ENCODE data around the gene H1-8.
"Not testable (repeated sequence)": the region's sequence is repeated elsewhere in the genome, so short reads cannot be mapped to it uniquely, and the experiment has no call there.

Gene H1-8

DNA sequence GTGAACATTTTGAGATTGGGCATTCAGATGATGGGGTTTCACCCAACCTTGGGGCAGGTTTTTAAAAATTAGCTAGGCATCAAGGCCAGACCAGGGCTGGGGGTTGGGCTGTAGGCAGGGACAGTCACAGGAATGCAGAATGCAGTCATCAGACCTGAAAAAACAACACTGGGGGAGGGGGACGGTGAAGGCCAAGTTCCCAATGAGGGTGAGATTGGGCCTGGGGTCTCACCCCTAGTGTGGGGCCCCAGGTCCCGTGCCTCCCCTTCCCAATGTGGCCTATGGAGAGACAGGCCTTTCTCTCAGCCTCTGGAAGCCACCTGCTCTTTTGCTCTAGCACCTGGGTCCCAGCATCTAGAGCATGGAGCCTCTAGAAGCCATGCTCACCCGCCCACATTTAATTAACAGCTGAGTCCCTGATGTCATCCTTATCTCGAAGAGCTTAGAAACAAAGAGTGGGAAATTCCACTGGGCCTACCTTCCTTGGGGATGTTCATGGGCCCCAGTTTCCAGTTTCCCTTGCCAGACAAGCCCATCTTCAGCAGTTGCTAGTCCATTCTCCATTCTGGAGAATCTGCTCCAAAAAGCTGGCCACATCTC lies 8.4 kb upstream of the H1-8 start:
- no peak for DNase-seq

DNA sequence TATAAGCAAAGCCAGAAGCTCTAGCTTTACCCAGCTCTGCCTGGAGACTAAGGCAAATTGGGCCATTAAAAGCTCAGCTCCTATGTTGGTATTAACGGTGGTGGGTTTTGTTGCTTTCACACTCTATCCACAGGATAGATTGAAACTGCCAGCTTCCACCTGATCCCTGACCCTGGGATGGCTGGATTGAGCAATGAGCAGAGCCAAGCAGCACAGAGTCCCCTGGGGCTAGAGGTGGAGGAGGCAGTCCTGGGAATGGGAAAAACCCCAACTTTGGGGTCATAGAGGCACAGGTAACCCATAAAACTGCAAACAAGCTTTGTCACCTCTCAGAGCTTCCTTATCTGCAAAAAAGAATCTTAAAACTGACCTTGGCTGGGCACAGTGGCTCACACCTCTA lies 7.9 kb upstream of the H1-8 start:
- DNase-seq = no peak

DNA sequence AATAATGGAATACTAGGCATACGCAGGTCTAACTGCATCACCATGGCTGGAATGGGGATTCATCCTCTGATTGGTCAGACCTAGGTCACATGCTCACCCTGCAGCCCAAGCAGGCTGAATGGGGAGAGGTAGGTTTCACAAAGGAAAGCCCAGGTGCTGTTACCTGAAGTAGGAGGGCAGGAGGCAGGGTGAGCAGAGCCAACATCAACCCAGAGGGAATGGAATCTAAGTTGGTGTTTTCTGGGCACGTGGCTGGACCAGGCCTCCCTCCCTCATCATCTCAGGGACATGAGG lies 6.7 kb upstream of the H1-8 start:
- DNase-seq = no peak

DNA sequence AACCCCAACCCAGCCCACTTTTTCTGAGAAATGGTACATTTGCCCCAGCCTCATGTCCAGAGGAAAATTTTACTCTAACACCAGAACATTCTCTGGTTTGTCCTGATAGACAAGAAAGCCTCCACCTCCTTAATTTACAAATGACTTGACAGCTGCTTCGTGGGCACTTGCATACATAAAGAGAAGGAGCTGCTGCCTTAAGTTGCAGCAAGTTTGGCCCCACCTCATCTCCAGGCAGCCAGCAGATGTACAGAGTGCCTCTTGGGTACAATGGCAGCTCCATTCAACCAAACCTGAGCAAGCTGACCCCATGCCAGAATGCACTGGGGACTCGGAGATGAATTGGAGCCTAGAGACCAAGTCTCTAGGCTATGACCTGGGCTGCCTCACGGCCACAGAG lies 6.2 kb upstream of the H1-8 start:
- DNase-seq = no peak

DNA sequence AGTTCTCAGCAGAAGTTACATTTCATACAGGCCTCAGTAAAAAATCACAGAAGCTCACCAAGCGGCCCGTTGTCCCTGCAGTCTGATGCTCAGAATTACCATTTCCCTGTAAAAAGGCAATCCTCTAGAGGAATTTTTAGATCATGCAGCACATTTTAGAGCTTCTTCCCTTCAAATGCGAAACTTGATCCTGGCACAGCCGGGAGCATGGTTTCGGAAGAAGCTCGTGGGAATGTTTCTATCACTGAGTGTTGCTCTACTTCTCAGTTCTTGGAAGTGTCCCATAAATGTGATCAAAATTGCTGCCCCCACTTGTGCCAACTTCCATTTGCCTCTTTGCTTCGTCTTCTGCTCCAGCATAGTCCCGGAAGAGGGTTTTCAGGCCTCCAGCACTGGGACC lies 3.8 kb upstream of the H1-8 start:
- DNase-seq = no peak

DNA sequence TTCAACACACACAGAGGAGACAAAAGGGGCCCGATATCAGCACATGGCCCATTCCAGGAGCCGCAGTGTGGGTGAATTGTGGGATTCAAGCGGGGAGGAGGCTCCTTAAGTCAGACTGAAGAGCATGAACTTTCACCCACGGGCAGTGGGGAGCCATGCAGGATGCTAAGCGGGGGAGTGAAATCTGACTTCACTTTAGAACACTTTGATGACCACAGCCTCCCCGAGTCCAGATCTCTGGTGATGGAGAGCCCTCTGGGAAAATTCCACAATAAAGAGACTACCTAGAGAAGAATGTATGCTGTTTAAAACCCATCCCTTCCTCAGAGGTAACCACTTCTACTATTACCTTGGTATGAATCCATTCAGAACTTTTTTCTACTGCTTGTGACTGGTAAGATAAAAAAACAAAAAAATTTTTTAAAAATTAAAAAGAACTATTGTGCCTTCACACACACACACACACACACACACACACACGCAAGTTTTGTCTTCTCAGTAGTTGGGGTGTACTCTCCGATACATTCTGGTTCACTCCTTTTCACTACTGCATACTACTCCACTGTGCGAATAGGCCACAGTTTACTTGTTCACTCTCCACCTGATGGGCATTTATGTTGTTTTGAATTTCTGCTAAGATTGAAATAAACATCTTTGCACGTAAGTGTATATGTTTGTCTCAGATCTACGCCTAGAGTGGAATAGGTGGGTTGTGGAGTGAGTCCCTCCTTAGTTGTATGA lies 2.0 kb upstream of the H1-8 start:
- DNase-seq = no peak

DNA sequence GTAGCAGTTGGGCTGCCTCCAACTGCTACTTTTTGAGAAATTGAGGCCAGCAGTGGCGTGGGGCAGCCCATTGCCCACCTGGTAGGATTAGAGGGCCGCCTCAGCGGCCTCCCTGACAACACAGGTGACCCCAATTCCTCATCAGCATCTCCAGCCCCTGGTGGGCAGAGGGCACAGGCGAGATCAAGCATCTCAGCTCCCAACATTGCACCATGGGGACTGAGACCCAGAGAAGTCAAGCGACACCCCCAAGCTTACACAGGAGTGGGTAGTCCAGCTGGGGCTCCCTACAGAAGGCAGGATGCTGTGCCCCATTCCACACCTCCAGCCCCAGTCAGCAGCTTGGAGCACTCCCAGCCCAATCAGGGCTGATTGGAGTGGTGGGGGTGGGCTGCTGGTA lies 228 bp upstream of the H1-8 start:
- DNase-seq = no peak

DNA sequence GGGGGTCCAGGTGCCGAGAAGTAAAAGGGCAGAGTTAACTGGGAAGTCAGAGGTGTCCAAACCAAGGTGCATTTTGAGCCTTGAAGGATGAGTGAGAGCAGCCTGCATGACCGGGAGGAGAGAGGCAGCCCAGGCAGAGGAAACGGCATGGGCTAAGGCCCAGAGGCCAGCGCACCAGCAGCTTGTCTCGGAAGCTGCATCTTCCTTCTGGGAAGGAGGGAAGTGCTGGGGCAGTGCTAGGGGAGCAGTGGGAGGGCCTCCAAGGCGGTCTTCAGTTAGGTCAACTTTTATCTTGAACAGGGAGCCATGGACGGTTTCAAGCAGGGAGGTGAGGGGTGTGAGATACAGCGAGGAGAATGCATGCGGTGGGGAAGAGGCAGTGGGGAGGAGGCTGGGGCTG lies 1.0 kb downstream of the H1-8 start:
- no peak for DNase-seq

DNA sequence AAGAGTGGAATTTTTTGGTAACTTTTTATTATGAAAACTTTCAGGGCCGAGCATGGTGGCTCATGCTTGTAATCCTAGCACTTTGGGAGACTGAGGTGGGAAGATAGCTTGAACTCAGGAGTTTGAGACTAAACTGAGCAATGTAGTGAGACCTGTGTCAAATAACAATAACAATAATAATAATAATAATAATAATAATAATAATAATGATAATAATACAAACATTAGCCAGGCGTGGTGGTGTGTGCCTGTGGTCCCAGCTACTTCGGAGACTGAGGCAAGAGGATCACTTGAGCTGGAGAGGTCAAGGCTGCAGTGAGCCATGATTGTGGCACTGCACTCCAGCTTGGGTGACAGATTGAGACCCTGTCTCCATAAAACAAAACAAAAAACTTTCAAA lies 3.0 kb downstream of the H1-8 start:
- DNase-seq = not testable (repeated sequence)

DNA sequence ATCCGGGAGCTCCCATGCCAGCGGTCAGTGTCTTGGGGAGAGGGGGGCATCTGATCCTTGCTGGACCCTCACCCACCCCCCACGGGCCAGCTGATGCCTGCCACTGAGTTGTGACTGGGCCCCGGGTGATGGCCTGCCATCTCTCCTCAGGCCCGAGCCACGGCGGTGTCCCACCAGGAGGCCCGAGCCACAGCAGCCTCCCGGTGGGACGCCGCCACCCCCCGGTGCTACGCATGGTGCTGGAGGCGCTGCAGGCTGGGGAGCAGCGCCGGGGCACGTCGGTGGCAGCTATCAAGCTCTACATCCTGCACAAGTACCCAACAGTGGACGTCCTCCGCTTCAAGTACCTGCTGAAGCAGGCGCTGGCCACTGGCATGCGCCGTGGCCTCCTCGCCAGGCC lies 4.3 kb downstream of the H1-8 start:
- DNase-seq = no peak

DNA sequence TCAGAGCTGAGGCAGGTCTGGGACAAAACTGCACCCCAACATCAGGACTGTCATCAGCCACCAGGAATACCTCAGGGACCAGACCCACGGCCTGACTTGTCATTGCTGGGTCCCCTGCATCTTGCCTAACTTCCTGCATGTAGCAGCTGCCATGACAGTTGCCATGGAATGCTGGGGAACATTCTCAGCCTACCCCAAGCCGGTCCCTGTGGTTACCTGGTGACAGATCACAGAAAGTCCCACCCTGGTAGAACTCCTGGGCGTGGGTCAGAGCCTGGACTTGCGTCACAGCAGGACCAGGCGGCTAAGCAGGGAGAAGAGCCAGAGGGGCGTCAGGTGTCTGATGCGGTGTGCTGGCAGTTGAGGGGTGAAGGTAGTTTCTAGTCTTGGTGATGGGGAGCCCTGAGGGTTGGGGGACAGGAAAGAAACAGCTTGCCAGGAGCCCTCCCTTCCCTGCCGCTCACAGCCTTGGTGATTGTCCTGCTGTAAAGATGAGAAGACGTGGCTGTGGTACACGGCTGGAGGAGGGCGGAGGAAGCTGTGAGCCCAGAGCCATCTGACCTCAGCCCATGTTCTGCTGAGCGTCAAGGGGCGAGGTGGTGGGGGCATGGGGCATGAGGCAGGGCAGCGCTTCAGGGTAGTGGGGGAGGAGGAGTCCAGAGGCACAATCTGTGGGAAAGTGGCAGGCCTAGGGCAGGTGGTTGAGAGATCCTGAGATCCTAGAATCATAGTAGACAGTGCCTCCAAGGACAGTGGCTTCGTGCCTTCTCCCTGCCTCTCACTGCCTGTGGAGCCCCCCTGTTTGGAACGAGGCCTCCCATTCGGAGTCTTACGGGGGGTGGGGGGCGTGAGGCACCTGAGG lies 5.4 kb downstream of the H1-8 start:
- DNase-seq = no peak

DNA sequence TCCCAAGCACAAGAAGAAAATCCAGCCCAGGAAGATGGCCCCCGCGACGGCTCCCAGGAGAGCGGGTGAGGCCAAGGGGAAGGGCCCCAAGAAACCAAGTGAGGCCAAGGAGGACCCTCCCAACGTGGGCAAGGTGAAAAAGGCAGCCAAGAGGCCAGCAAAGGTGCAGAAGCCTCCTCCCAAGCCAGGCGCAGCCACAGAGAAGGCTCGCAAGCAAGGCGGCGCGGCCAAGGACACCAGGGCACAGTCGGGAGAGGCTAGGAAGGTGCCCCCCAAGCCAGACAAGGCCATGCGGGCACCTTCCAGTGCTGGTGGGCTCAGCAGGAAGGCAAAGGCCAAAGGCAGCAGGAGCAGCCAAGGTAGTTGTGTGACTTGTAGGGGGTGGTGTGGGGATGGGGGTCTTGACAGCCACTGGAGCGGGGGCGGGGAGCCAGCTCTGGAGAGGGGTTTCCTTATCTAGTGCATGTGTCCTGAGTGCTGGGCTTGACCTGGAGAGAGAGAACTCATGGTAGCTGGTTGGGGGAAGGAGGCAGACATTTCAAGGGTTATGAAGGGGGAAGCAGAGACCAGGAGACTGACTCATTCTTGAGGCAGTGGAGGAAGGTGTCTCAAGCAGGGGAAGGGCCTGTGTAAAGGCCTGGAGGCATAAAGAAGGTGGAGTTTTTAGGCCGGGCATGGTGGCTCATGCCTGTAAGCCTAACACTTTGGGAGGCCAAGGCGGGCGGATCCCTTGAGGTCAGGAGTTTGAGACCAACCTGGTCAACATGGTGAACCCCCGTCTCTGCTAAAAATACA lies 6.2 kb downstream of the H1-8 start:
- no peak for DNase-seq

DNA sequence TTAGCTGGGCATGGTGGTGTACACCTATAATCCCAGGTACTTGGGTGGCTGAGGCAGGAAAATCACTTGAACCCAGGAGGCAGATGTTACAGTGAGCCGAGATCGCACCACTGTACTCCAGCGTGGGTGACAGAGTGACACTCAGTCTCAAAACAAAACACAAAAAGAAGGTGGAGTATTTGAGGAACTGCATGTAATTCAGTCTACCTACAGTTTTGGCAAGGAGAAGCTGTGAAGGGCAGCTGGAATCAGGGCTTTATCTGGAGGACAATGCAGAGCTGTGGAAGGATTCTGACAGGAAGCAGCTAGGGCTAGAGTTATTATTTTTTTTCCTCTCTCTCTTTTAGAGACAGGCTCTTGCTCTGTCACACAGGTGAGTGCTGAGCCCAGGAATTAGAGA lies 6.8 kb downstream of the H1-8 start:
- no peak for DNase-seq

DNA sequence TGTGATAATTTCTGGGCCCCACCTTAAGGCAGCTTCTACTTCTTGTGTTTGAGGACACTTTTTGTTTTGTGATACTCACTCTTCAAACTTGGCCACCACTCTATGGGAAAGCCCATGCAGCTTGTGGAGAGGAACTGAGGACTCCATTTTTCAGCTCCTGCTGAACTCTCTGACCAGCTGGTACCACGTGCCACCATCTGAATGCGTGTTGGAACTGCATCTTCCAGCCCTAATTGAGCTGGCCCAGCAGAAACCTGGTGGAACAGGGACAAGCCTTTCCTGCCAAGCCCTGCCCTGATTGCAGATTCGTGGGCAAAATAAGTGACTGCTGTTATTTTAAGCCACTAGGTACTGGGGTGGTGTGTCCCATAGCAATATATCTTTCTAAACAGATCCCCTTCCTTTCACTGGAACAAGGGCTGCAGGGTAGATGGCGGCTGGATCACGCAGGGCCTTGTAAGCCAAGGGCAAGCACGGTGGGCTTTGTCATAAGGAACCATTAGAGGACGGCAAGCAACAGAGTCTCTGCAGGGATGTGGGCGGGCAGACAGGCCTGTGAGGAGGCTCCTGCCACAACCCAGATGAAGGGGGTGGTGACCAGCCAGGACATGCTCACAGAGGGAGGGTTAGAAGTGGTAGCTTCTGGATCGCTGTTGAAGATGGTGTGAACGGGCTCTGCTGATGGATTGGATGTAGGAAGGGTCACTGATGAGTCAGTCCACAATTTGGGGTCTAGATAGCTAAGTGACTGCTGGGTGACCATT lies 9.5 kb downstream of the H1-8 start:
- DNase-seq = no peak

DNA sequence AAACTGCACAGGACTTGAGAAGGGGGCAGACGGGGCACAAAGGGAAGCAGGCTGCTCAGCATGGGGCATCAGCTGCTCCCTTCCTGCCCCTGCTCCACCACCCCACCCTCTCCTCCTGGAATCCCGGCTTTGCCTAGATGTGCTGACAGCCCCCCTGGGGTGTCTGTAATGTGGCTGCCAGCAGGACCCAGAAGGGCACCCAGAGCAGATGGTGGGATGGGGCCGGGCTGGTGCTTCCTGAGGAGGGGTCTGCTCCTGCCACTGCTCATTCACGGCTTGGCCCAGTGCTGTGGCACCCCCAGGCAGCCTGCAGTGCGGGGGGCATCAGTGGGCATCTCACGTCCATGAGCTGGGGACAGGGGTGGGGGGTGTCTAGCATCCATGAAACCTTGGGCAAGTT lies 10.2 kb downstream of the H1-8 start:
- DNase-seq = no peak

DNA sequence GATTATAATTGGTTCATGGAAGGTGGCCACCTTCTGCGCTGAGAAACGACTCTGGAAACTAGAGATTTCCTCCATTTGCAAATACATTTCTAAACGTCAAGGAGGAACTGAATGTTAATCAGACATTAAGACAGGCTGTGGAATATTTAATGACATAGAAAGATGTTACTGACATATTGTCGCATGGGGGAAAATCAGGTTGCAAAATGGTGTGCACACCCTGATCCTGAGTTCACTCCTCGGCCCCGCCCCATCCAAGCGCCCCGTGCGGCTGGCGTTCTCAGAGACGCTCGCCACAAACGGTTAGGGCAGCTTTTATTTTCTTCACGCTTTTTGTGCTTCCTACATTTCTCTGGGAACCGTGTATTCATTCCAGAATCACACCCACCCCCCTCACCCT lies 10.7 kb downstream of the H1-8 start:
- DNase-seq = no peak

DNA sequence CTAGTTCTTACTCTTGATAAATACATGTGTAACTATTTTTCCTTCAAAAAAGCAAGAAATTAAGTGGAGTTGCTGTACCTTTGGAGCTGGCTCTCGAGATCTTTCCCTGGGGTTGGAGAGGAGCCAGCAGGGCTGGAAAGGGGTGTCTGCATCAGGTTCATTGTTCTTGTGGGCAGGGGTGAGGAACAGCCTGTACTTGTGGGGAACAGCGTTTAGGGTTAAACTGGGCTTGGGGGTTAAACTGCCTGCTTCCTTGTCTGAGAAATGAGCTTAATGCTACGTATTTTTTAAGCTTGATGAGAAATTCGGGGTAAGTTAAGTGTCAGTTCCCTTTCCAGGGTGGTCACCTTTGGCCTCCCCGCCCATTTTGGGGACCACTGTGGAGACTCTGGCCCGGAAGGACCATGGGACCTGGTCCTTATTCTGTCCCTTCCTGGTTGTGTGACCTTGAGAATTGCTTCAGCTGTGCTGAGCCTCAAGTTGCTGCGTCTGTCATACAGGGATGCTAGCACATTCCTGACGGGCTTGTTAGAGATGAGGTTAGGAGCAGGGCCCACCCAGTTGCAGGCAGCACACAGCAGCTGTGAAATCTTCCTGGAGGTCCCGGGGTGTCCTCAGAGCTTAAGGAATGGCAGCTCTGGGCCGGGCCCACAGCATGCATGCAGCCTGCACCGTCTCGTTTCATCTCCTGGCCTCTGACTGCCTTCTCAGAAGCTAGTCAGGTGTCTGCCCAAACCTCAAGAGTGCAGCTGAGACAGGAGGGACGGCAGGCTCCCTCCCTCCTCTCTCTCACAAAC lies 11.6 kb downstream of the H1-8 start:
- DNase-seq = no peak

DNA sequence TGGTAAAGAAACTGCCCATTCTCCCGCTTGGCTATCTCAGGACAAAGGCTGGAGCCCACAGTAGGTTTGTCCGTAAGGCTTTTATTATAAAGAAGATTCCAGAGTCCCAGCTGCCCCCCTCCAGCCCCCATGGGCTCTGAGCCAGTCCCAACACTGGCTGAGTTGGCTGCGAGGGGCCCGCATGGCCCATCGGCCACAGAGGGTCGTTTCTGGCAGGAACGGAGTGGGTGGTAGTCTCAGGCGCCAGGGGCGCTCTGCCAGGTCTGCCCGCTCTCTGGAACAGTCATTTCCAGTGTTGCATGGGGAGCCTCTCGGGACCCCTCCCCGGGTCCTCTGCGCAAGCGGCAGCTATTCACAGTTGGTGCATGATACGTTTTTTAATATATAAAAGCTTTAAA lies 12.2 kb downstream of the H1-8 start:
- no peak for DNase-seq

DNA sequence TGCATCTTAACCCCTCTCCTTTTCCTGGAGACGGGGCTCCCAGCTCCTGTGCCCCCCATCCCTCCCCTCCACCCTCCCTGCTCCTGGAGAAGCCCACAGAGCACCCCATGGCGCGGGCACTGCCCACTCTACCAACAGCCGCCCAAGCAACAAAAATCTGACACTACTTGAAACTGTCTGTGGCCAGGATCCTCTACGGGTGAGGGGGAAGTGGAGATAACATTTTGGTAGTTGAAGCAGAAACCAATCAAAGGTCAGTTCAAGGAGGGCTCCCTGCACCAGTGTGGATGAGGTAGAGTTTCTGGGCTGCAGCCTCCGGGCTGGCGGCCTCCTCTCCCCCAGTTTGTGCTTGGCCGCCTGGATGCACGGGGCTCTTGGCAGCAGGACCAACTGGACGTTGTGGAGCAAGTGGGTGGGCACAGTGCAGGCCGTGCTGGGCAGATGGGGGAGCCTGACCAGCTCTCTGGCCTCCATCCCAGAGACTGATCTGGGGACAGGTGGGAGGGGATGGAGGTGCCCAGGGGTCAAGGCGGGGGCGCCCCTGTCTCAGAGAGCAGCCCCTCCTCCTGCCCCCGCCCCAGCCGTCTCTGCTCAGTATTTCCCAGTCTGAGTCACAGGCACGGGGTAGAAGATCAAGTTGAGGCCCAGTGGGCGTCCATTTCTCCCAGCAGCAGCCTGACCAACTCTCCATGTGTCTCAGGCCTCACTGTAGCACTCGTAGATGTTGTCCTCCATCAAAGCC lies 12.8 kb downstream of the H1-8 start:
- no peak for DNase-seq

DNA sequence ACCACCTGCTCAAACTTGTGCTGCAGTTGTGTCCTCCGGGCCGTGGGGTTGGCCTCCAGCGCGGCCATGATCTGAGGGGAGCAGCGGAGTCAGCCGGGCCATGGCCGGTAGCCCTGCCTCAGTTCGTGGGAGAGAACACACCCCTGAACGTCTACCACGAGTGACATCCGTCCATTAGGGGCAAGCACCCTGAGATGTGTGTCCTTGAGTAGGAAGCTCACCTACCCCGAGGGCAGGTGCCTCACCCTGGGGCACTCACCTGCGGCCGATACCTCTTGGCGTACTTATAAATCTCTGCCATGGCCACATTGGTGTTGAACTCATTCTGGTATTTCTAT lies 13.4 kb downstream of the H1-8 start:
- DNase-seq = no peak

DNA sequence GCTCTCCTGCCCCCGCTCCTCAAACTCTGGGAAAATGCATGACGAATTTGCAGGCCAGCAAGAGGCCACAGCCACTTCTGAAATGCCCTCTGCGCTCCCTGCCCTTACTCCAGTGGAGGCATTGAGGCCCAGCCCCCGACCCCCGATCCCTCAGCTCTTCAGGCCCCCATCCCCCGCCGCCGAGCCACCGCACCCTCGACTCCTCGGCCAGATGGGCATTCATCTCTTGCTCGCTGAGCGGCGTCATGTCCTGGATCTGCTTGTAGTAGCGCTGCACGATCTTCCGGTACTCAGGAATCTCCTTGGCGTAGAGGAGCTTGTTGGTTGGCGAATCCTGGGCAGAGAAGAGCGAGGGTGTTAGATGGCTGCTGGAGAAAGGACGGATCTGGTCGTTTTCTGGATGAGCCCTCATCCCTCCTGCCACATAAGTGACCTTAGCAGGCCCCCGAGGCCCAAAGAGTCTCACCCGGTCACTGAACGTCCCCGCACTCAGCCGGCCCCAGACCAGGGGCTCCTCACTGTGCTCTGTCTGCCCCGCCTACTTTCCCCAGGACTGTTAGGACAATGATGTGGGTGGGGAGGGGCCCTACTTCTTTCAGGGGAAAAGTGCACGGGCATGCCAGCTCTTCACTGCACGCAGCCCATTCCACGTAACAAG lies 14.0 kb downstream of the H1-8 start:
- no peak for DNase-seq

Measured in NCI-H1436 treated with DMSO at 0.1 percent for 48 hours (cell line).